Nephron (organoid): Measurements from ENCODE around the gene KIAA0040.

ENCODE experiments used
- H3K27ac Mint-ChIP-seq, 3 experiments: 2 replicates each; pipeline ENCODE4 v1.8.0; 2020; ENCODE audit warnings: mixed read lengths in 3 of 3, mild to moderate bottlenecking in 2 of 3, moderate library complexity in 1 of 3
- H3K27me3 Mint-ChIP-seq: 2 replicates; pipeline ENCODE4 v1.8.0; 2021; ENCODE audit warnings: low read depth, mild to moderate bottlenecking, moderate library complexity, mixed read lengths
- H3K36me3 Mint-ChIP-seq: 2 replicates; pipeline ENCODE4 v1.8.0; 2020; ENCODE audit warnings: low read depth, mixed read lengths
- H3K4me1 Mint-ChIP-seq: 2 replicates; pipeline ENCODE4 v1.8.0; 2020; ENCODE audit warnings: mixed read lengths
- H3K4me3 Mint-ChIP-seq, 3 experiments: 2 replicates each; pipeline ENCODE4 v1.8.0; 2020; ENCODE audit warnings: mild to moderate bottlenecking in 3 of 3, mixed read lengths in 3 of 3, moderate library complexity in 2 of 3
- H3K9me3 Mint-ChIP-seq: 2 replicates; pipeline ENCODE4 v1.8.0; 2020; ENCODE audit warnings: mixed read lengths
- CTCF ChIP-seq, 3 experiments: fragments of 200-600 bp; sonication (generic); IDR thresholded peaks; one replicate each; pipeline ENCODE4 v1.5.0; 2021; ENCODE audit warnings: antibody characterized with exemption in 3 of 3; ENCODE audit not compliant: unreplicated experiment in 3 of 3

Gene KIAA0040

GRCh38 chr1:175158170-175158591 lies 34.4 kb downstream of the KIAA0040 start:
- H3K9me3 Mint-ChIP-seq: no peaks in the 10 kb centered on the region
- H3K27me3 Mint-ChIP-seq: peaks cover 18% of the 10 kb centered on the region
- H3K4me1 Mint-ChIP-seq: peaks cover 5% of the 10 kb centered on the region
- no peak for TF ChIP-seq CTCF (IDR thresholded peaks at IDR 0.05; ENCODE audit: unreplicated experiment in 3 of 3)
- H3K36me3 Mint-ChIP-seq: peaks cover 3% of the 10 kb centered on the region
- no peak overlapping the region for H3K4me3 Mint-ChIP-seq
- H3K27ac Mint-ChIP-seq: no peak overlapping the region

- no peaks in the 10 kb centered on the region for H3K9me3 Mint-ChIP-seq
- no peaks in the 10 kb centered on the region for H3K4me1 Mint-ChIP-seq
- H3K36me3 Mint-ChIP-seq: peaks cover 3% of the 10 kb centered on the region
- TF ChIP-seq CTCF (IDR thresholded peaks at IDR 0.05; ENCODE audit: unreplicated experiment in 3 of 3): no peak
- H3K27ac Mint-ChIP-seq: no peak overlapping the region
- no peak overlapping the region for H3K4me3 Mint-ChIP-seq
- H3K27me3 Mint-ChIP-seq: peaks cover 28% of the 10 kb centered on the region
Observed at GRCh38 chr1:175157200-175157599, 35.4 kb downstream of the KIAA0040 start.

GRCh38 chr1:175155936-175156335 lies 36.6 kb downstream of the KIAA0040 start:
- no peaks in the 10 kb centered on the region for H3K4me1 Mint-ChIP-seq
- no peak overlapping the region for H3K27ac Mint-ChIP-seq
- no peaks in the 10 kb centered on the region for H3K9me3 Mint-ChIP-seq
- H3K4me3 Mint-ChIP-seq: no peak overlapping the region
- H3K36me3 Mint-ChIP-seq: no peaks in the 10 kb centered on the region
- H3K27me3 Mint-ChIP-seq: peaks cover 41% of the 10 kb centered on the region
- no peak for TF ChIP-seq CTCF (IDR thresholded peaks at IDR 0.05; ENCODE audit: unreplicated experiment in 3 of 3)

- no peak overlapping the region for H3K27ac Mint-ChIP-seq
- no peak for TF ChIP-seq CTCF (IDR thresholded peaks at IDR 0.05; ENCODE audit: unreplicated experiment in 3 of 3)
- H3K27me3 Mint-ChIP-seq: peaks cover 45% of the 10 kb centered on the region
- H3K4me3 Mint-ChIP-seq: no peak overlapping the region
- H3K9me3 Mint-ChIP-seq: no peaks in the 10 kb centered on the region
- no peaks in the 10 kb centered on the region for H3K36me3 Mint-ChIP-seq
- H3K4me1 Mint-ChIP-seq: no peaks in the 10 kb centered on the region
Observed at GRCh38 chr1:175155473-175155856, 37.1 kb downstream of the KIAA0040 start.

- peak; percentile 80 to 84 (median 81) for TF ChIP-seq CTCF (IDR thresholded peaks at IDR 0.05; ENCODE audit: unreplicated experiment in 3 of 3)
- H3K9me3 Mint-ChIP-seq: no peaks in the 10 kb centered on the region
- peaks cover 48% of the 10 kb centered on the region for H3K27me3 Mint-ChIP-seq
- no peaks in the 10 kb centered on the region for H3K36me3 Mint-ChIP-seq
- no peak overlapping the region for H3K27ac Mint-ChIP-seq
- no peak overlapping the region for H3K4me3 Mint-ChIP-seq
- H3K4me1 Mint-ChIP-seq: no peaks in the 10 kb centered on the region
Observed at GRCh38 chr1:175154629-175155472, 37.7 kb downstream of the KIAA0040 start.
